HG03064 (cell line): ENCODE data around the gene ARFGAP1.
"Not testable (repeated sequence)": the region's sequence is repeated elsewhere in the genome, so short reads cannot be mapped to it uniquely, and the experiment has no call there.

Source experiments
- ATAC-seq: cut with Tn5 transposase; IDR thresholded peaks from one replicate; pipeline ENCODE4 v1.9.1; 2021; ENCODE audit warnings: low read depth; ENCODE audit not compliant: unreplicated experiment

Gene ARFGAP1

DNA sequence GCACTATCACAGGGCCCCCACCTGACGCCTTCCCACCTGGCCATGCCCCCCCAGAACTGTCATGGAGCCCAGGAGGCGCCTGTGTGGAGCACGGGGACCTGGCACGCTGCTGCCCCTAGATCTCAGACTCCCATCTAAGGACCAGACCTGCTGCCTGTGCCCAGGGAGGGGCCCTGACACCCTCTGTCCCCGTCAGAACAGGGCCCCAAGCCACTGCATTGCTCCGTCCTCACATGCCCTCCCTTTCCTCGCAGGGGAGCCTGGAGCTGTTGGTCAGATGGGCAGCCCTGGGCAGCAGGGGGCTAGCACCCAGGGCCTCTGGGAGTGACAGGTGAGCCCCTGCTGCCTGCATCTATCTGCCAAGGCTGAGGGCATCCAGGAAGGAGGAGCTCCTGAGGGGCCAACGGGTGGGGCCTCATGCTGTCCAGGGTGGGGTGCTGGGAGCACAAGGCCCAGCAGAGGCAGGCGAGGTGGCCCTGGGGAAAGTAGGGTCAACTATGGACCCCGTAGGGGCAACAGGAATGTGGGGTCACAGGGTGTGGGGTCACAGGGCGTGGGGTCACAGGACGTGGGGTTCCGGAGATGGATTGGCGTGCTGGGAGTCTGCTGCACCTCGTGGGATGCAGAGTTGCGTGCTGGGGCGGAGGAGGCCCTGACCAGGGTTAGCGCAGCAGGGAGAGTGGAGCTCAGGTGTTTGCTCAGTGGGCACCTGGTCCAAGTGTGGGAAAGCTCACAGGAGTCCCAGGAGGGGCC is 56.9 kb downstream of the ARFGAP1 start:
- ATAC-seq = no peak

DNA sequence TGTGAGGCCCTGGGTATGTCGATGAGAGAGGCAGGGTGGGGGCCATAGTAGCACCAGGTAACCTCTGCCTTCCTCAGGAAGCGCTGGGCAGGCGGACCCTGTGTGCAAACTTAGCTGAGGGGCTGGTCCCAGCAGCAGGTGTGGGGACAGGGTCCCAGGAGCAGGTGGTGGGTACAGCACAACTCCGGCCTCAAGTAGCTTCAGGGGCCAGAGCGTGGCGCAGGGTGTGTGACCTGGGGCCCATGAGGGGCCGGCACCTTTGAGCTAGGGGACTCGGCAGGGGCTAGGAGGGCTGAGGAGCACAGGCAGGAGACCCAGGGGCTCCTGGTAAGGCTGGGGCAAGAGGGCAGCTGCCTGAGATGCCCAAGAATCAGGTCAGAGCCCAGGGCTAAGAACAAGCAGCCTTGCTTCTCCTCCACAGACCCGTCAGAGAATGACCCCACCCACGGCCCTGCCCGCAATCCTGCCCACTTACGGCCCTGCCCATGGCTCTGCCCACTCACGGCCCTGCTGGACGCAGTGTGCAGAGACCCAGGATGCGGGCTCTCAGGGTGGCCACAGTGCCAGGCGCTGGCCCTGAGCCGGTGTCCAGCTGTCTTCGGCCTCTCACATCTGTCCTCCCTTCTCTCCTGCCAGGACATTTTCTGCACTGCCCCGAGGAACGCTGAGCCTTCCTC is 57.6 kb downstream of the ARFGAP1 start:
- ATAC-seq = no peak

DNA sequence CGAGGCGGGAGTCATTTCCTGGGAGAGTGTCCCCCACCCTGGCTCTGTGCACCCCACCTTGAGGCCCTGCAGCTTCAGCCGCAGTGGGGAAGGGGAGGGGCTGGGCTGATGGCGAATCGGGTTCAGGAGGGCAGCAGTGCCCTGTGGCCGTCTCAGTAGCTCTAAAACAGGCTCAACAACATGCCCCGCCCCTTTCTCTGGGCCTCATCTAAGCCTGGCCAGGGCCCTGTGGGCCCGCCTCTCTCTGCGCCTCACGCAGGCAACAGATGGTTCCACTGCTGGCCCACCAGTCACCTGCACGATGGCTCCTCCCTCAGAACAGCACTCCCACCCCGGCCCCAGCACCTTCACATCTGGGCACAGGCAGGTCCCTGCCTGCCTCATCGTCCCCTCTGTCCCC is 58.3 kb downstream of the ARFGAP1 start:
- ATAC-seq = no peak

DNA sequence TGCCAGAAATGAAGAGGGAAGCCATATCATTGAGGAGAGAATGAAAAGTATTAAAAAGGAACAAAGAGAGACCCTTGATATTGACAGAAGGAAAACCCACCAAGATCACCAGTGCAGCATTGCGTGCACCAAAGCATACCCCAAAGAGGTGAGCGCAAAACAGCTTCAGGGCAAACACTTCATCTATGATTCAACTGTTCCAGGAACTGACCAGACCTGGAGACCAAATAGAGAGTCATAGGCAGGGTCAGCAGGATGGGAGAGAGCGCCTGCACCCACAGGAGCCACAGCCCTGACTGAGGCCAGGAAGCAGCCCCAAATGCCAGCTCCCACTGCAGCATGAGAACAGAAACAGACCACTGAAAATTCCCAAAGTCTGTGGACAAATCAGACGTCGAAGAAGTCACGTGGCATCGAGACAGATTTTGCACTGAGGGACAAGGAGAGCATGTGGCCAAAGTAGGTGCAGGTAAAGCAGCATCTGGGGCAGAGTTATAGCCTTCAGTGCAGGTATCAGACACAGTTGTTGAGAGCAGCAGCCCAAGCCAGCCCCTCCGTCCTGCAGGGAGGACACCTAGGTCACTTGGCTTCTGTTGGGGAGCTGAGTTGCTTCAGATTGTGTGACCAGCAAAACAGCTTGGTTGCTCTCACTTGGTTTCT is 59.3 kb downstream of the ARFGAP1 start:
- no peak for ATAC-seq

DNA sequence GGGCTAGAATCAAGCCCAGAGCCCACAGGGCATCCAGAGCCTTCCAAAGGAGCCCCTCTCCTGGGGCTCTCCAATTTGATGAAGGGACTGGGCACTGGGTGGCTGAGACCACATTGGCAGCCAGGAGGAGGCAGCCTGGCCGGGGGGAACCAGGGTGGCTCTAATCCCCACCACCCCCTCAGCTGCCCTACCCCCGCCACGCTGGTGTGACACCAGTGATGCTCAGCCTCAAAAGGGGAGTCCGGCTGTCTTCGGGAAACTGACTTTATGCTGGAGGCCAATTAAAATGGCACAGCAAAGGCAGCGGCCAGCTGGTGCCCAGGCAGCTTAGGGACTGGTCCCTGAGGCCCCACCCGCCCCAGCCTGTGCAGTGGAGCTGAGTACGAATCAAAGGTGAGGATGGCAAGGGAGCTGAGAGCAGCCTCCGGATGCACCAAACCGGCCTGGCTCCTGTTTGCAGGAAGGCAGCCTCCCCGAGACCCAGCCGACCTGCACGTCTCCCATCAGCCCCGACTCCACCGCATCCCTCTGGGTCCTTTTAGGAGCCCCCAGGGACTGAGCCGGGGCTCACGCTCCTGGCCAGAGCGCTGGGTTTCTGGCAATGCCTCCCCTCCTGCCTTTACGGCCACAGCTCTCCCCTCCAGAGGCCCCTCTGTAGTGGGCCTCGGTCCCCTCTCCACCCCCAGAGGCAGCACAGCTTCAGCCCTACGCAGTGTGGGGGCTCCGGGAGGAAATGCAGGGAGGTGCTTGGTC is 60.1 kb downstream of the ARFGAP1 start:
- ATAC-seq = no peak

DNA sequence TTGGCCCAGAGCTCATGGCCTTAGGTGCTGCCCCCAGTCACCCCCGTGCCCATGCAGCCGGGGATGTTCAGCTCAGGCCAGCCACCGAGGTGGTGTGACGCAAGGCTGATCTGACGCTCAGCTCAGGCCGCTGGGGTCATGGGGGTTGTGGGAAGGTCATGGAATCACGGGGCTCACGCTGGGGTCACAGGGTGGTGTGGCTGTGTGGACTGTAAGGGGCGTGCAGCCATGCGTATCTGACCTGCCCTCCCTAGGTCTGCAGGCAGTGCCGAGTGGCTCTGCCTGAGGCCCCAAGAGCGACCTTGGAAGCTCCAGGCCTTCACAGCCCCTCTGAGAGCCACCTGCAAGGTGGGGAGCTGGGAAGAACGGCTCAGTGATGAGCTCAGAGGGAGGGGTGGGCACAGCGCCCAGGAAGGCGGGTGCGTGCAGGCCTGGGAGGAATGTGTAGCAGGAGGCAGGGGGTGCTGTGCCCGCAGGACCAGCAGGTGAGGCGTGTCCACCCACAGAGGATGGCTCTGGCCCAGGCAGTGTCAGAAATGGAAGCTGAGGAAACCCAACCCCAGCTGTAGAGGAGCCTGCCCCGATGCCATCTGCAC is 60.7 kb downstream of the ARFGAP1 start:
- ATAC-seq = no peak

DNA sequence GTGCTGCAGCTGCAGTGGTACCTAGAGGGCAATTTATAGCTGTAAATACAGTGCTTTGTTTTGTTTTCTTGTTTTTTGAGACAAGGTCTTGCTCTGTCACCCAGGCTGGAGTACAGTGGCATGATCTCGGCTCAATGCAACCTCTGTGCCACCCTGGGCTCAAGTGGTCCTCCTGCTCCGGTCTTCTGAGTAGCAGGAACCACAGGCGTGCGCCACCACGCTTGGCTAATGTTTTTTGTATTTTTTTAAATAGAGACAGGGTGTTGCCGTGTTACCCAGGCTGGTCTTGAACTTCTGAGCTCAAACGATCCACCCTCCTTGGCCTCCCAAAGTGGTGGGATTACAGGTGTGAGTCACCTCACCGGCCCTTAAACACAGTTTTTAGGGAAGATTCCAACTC is 61.7 kb downstream of the ARFGAP1 start:
- ATAC-seq = no peak

DNA sequence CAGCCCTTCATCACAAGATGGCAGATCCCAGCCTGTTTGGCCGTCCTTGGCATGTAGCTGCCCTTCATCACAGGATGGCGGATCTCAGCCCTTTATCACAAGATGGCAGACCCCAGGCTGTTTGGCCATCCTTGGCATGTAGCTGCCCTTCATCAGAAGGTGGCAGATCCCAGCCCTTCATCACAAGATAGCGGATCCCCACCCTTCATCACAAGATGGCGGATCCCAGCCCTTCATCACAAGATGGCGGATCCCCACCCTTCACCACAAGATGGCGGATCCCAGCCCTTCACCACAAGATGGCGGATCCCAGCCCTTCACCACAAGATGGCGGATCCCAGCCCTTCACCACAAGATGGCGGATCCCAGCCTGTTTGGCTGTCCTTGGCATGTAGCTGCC is 62.4 kb downstream of the ARFGAP1 start:
- ATAC-seq = not testable (repeated sequence)

DNA sequence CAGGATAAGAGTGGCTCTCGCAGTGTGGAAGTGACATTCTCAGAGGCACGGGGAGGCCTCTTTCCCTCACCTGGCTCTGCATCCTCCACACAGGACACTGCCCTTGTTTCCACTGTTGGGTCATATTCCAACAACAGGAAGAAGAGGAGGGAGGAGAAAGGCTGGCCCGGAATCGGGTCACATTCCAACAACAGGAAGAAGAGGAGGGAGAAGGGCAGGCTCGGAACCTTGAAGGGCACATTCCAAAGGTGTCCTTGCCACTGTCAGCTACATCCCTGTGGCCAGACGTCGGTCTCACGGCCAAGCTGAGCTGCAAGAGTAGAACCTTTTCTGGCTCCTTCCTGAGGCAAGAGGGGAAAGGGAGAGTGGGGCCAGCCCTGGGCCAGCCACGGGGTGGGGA is 63.1 kb downstream of the ARFGAP1 start:
- no peak for ATAC-seq

DNA sequence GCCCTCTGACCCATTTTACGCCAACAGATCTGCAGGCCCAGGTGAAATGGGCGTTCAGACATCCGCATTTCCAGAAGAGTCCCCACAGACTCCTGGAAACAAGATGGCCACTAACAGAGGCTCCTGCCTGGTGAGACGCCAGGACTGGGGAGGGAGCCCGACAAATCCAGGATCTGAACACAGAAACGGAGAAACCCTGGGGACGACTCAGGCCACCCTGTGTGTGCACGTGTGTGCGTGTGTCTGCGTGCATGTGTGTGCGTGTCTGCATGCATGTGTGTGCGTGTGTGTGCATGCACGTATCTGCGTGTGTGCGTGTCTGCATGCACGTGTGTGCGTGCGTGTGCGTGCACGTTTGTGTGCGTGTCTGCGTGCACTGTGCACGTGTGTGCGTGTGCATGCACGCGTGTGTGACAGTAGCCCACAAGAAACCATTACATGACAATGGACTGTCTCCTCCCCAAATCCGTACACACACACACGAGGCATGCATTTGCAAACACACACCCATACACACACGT is 63.7 kb downstream of the ARFGAP1 start:
- no peak for ATAC-seq

DNA sequence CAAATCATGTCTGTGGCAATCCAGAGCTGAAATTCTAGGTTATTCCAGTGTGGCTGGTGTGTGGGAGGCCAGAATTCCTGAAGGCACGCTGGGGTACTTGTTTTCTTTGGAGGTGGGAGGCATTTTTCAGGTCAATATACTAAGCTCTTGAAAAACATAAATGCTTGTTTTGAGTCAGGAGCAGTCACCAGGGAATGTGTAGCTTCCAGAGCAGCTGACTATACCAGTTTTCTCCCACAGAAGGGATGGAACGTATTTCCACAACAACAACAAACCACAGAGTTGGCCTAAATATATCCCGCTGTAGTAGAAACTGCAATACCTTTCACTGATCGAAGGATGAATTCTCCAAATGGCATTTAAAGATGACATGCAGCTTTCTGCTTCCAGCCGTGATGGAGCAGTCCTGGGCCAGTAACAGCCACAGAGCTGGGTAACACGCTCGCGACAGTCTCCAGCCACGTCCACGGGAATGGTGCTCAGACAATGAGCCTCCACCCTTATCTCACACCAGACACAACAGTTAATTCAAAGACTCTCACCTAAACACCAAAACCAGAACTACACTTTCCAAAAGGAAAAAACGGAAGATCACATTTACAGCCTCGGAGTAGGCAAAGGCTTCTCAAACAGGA is 65.3 kb downstream of the ARFGAP1 start:
- ATAC-seq = no peak
